HG02938 (cell line): ENCODE data around the gene ERICH6B.

Source experiments
- ATAC-seq: cut with Tn5 transposase; IDR thresholded peaks from one replicate; pipeline ENCODE4 v1.9.1; 2021; ENCODE audit warnings: mild to moderate bottlenecking, moderate library complexity; ENCODE audit not compliant: unreplicated experiment

The ERICH6B gene

DNA sequence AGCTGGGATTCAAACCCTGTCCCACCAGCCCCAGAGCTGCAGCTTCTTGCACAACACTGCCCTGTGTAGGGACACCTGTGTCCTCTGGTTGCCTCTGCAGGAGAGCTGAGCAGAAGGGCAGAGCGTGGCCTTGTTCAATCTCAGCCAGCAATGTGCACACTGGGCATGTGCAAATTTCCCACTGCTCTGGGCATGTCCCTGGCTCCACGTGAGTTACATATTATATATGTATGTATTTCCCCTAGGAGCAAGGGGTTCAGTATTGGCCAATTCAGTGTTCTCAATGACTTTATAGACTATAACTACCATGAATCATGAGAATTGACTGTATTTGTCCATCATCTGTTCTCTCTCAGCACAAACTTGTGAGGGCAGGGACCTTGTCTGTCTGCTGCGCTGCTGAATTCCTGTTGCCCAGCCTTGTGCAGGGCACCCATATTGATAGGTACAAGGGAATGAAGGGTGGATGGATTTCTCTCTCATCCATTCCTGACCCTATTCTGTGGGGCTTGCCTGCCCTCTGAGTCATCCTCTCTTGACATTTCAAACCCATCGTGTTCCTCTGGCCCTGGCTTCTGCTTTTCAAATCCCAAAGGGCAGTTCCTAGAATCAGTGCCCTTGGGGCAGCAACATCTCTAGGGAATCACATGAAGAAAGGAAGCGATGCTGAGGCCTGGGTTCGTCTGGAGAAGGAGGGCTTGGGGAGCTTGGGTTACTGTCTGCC is 69.7 kb downstream of the ERICH6B start:
- ATAC-seq: no peak

DNA sequence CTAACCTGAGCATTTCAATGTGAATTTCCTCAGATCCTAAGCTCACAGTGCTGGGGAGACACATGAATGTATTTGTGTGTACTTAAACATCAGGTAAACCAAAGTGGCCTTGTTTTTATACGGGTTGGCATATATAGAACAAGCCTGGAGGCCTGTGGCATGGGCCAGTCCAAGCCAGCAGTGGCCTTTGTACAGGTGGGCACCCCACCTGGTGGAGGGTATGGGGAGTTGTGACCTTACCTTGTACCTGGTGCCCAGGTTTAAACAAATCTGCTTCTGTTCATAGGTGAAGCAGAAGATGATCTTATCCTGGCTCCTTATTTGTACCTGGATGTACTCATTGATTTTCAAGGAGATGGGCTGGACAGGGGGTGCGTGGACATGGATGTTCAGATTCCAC is 71.0 kb downstream of the ERICH6B start:
- ATAC-seq: no peak

DNA sequence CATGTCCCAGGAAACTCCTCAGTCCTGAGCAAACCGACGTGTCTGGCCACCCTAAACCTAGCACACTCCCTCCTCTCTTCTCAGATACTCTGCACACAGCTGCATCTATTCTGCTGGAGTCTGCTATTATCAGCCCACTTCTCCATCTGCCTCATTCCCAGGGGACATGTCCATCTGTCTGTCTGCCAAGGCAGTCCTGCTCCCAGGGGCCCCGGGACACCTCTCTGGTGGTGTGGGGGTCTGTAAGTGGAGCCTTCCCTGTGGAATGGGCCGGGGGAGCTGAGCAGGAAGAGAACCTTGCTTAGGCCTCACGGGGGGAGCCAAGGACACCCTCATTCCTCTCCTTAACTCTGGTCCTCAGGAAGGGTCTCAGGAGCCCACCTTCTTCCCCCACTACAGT is 72.7 kb downstream of the ERICH6B start:
- no peak for ATAC-seq

DNA sequence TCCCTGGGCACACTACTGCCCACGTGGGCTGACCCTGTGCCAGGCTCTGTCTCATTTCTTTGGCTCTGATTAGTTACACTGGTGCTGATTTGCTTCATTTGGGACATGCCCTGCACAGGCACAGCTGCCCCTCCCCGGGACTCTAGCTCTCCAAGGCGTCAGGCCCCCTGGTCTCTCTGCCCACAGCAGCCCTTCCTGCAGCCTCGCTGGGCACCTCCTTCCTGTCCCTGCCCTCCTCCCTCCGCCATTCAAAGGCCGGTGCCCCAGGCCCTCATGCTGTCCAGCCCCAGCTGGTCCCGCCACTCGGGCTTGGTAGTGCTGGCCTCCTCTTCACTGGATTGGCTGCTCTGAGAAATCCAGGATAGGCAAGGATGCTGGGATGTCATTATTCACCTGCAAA is 73.1 kb downstream of the ERICH6B start:
- no peak for ATAC-seq

DNA sequence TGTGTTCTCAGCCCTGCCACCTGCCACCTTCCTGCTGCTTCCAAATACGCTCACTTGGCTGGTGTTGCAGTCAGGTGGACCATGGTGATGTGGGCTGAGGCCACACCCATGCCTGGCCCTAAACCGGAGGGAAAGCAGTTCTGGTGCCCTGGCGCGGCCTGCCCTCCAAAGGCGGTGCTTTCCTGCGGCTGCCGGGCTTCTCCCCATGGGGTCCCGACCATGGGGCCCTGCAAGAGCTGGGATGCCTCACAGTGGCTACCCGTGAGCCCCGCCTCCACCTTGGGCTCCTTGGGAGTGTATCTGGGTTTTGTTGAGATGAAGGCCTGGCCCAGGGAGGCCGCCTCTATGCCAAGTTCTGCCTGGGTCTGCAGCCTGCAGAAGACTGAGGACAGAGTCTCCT is 73.7 kb downstream of the ERICH6B start:
- ATAC-seq: no peak

DNA sequence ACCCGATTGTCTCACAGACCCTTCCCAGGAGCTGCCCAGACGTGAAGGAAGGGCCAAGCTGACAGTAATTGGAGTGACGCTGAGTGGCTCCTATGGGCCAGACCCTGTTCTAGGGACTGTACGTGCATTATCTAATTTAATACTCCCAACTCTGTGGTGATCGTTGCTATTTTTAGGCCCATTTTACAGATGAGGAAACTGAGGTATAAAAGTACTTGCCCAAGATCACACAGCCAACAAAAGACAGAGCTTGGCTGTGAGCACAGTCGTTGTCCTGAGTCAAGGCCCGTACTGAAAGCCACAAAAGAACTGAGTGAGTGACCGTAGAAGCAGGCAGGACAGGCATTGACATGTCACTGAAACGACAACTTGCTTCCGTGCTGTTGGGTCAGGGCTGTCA is 74.7 kb downstream of the ERICH6B start:
- ATAC-seq: no peak

DNA sequence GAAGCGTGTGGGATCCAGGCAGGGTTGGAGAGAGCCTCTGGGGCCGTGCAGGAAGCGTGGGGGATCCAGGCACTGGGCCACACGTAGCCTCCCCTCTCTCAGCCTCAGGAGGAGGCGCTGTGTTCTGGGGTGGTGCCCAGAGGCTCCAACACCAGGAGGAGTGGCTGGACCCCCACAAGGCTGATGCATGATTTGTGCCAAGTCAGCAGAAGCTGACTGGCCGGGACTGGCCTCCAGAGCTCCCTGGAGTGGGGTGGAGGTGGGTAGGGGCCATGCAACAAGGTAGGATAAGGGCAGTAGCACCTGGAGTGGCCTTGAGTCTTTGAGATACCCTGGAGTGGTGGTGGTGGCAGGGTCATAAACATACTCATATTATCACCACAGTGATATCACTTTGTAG is 75.3 kb downstream of the ERICH6B start:
- ATAC-seq: no peak

DNA sequence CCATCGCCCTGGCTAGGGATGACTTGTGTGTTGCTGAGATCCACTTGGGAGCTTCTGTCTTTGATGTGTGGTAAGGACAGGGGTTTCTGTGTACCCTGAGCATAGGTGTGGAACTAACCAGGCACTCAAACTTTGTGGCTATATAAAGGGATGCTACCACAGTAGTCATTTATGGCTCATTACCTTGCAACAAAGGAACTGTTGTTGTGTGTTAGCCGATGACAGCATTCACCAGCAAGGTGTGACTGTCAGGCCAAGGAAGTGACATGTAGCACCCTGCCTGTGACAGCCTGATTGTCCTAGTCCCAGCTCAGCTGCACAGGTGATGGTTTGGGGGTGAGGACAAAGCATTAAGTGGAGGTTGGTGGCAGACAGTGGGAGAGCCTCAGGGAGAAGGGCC is 77.2 kb downstream of the ERICH6B start:
- ATAC-seq: no peak

DNA sequence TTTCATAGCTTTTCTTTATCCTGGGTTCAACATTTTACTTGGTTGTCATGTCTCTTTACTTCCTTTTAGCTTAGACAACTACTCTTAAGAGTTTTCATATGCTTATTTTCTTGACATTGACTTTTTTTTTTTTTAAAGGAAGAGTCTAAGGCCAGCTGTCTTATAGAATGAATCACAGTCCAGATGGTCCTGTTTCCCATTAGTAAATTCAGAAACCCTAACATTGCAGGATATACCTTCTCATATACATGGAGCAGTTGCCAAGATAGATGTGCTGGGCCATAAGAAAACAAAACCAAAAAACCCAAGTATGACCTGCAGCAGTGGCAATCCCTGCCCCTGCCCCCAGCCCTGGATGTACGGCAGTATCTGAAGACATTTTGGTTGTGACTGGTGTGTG is 78.0 kb downstream of the ERICH6B start:
- ATAC-seq: no peak

DNA sequence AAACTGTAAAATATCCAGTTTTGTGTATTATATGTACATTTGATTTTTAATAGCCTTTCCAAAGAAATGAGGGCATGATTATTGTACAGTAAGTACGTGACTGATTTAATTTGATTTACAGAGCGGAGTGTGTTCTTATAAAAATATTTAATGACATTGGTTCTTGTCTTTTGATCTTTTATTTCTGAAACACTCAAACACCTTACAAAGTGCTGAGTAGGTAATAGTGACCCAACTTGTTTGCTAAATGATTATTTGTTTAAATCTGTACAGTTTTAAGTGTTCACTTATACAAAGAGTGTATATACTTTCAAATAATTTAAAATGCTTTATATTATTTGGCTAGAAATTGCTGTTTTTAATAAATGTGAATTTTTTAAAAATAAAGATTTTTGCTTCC is 79.3 kb downstream of the ERICH6B start:
- ATAC-seq: no peak

DNA sequence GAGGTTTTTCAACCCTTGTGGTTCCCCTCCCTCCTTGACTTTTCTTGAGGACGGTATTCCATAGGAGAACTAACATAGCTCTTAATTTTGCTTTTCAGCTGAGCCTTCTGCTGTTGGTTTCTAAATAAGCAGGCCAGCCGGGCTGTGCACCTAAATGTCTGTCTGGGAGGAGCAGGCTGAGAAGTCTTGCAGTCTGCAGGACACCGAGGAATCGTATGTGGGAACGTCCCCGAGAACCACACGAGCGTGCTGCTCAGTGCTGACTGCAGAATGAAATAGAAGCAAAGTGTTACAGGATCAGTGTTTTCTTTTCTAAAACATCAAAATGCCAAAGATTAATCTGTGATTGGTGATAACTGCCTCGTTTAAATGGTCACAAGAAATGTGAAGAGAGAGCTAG is 80.9 kb downstream of the ERICH6B start:
- ATAC-seq: no peak

DNA sequence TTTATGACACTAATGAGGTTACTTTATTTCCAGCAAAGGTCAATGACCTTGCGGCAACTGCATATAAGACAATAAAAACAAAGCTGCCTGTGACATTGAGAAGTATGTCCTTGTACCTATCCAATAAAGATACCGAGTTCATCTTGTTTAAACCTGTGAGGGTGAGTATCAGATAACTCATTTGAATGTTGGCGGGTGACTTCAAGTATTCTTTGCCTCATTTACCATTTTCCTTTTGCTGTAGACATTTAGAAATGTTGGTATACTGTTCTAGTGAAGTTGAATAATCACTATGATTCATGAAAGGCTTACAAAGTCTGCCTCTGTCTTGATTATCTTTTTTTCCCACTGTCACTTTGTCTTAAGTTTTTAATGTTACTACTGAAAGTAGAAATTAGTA is 85.8 kb downstream of the ERICH6B start:
- no peak for ATAC-seq

DNA sequence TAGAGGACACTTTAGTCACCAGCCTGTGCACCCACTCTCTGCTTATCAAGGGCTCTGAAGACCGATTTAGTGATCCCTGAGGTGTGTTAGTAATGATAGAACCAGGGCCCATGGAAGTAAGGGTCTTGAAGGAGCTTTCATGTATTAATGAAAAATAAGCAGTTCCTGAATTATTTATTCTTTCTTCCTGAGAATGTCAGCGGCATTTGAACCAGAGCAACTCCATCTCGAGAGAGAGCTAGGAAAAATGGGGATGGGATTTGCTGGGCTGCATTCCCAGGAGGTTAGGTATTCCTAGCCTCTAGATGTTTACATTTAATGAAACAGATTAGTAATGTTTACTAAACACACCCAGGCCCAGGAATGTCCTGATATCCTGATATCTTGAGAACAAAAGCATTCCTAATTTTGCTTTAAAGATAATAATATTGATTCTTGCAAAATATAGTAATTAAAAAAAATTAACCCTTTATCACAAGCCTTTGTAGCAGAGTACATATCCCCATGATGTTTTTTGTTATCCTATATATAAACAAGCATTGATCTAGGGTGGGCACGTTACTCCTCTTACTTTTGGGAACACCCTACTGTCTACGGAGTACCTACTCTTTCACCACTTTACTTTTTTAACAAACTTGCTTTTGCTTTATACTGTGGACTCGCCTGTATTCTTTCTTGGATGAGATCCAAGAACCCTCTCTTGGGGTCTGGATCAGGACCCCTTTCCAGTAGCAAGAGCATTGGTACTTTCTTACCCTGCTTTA is 87.7 kb downstream of the ERICH6B start:
- no peak for ATAC-seq

DNA sequence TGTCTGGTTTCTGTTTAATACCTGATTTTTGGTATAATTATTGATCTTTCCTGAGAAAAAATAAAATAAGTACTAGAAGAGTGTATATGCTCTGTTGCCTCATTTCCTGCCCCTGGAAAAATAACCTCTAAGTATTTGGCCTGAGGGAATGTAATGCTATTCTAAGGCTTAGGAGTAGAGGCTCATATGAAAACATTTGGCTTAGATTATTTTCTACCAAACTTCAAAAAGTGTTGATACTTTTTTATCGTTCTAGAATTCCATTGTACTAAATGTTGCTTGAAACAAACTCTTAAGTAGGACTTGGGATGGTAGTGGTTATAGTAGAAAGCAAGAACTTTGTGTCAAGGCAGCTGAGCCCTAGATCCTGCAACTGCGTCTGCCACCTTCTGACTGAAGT is 93.0 kb downstream of the ERICH6B start:
- no peak for ATAC-seq

DNA sequence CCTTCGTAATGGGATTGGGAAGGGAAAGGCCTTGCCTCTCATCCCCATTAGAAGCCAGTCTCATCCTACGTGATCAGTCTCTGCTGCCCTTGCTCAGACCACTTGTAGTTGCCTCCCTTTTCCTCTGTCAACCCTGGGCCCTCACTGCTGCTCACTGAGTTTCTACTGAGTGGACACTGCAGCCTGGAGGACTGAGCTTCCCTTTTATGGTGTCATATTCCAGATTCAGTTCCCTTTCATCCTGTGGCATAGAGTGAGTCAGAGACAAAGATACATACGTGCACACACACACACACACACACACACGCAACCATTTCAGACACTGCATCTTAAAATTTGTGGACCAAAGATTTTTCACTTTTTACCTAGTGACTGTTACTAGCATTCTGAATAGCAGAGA is 94.2 kb downstream of the ERICH6B start:
- no peak for ATAC-seq

DNA sequence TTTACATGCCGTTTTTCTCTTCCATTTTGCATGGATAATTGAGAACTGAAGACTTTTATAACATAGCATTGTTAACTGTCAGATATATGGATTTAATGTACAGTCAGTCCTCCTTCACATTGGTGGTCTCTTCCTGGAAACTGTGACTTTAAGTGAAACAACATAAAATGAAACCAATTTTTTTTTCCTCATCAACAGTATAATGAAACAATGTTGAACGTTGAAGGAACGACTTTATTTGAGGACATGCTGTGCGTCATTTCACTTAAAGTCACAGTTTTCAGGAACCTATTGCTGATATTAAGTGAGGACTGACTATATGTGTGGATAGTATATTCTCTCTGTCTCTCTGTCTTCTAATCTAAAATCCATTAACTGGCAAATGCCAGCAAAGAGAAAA is 96.0 kb downstream of the ERICH6B start:
- no peak for ATAC-seq

DNA sequence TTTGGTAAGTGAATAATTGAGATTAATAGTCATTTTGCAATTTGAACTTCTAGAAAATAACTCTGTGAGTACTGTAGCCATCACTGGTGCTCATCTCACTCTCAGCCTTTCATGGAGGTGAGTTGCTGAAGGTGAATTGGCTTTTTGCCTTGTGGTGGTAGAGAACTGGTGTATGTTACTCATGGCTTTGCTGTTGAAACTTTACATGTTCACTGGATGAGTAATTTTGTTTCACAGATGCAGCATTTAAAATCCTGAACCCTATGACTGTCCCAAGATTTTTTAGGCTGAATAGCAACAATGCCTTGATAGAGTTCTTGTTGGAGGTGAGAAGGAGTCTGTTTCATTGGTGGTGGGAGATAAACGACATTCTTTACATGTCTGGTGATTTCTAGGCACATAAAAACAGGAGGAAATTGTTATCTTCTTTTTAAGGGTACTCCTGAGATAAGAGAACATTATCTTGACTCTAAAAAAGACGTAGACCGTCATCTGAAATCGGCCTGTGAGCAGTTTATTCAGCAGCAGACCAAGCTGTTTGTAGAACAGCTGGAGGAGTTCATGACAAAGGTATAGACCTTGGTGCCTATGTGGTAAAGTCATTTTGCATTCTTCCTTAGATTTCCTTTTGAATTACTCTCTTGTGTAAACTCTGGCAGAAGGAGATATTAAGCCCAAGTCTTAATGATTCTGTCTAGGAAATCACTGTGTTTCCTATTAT is 96.9 kb downstream of the ERICH6B start:
- no peak for ATAC-seq

DNA sequence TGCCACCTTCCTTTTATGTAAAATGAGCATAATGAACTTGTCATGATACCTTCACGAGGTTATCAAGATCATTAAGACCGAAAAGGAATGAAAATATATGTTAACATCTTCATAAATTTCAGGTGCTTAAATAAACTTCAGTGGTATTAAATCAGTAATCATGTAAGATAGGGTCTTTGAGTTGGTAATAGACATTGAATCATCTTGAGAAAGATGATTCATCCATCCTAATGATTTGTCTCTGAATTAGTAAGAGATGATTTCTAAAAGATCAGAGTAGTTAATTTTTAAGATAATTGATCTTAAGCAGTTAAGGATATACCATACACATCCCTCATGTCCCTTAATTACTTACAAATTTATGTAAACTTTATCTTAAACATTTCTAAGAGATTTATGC is 98.8 kb downstream of the ERICH6B start:
- no peak for ATAC-seq

DNA sequence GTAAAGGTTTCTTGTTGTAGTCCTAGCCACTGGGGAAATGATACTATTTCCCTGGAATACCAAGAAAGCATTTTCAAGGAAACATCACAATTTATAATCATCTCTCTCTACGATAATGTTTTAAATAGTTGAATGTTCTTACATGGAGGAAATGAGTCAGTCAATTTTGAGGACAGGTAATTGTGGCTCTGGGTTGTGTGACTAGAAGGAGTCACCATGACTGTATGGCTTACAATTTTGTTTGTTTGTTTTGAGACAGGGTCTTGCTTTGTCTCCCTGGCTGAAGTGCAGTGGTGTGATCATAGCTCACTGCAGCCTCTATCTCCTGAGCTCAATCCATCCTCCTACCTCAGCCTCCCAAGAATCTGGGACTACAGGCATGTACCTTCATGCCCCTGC is 103.4 kb downstream of the ERICH6B start:
- no peak for ATAC-seq

DNA sequence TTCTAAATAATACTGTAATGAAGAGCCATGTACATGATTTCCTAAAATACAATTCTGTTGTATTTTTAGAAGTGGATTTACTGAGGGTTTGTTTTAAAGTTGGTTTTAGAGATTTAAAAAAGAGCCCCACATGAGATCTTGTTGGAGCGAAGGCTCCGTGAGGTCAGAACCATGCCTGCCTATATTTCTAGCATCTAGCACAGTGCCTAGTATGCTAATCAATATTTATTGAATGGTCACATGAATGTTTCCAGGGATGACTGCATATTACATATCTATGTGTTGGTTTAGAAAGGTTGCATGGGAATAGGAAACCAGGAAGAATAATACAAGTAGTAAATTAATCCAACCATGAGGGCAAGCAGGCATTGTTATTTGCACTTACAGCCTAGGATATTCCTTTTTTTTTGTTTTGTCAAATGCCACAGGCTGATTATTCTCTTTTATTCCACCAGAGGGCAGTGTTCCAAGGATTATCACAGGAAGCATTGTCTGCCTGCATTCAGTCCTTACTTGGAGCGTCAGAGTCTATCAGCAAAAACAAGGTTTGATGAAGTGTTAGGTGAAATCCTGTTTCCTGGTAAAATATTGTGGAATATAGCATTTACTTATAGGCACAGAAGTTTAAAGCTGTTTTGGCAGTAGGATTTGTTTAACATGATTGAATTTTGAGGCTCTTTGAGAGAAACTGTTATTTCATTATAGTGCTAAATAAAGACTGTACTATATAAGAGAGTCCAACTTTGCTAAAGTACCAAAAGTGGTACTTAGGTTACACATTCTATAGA is 104.0 kb downstream of the ERICH6B start:
- no peak for ATAC-seq

DNA sequence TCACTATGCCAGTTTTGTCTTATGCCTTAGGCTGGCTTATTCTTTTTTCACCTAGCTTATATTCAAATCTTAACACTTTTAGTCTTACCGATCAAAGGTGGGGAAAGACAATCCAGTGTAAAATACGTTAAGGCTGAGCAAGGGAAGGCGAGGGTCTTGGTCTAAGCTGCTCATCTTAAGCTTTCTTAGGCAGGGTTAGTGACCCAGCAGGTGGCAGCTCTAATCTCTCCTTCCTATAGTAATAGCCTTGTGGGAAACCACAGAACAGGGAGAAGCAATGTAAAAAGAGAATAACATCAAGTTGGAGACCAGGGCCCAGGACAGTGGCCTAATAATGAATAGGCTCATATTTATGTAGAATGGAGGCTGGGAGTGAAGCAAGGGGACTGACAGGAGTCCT is 104.9 kb downstream of the ERICH6B start:
- ATAC-seq: no peak
